A673 (cell line): ENCODE measurements around the gene QRICH2.

Source experiments
- EZH2 ChIP-seq: fragments of 200-600 bp; sonication (generic); IDR thresholded peaks from 2 replicates; pipeline ENCODE4 v1.6.1; 2017; ENCODE audit warnings: borderline replicate concordance, low read depth, mild to moderate bottlenecking, mixed read lengths, antibody characterized with exemption, low read length; ENCODE audit not compliant: poor library complexity, severe bottlenecking
- TF ChIP-seq, protein P1 (sequence below): fragments of 300-800, 200-600 bp; sonication (generic); conservative IDR thresholded peaks from 2 replicates; pipeline ENCODE4 v1.5.1; 2017; ENCODE audit warnings: low read depth, mild to moderate bottlenecking, antibody characterized with exemption, low read length, moderate library complexity, mixed read lengths

DNA sequence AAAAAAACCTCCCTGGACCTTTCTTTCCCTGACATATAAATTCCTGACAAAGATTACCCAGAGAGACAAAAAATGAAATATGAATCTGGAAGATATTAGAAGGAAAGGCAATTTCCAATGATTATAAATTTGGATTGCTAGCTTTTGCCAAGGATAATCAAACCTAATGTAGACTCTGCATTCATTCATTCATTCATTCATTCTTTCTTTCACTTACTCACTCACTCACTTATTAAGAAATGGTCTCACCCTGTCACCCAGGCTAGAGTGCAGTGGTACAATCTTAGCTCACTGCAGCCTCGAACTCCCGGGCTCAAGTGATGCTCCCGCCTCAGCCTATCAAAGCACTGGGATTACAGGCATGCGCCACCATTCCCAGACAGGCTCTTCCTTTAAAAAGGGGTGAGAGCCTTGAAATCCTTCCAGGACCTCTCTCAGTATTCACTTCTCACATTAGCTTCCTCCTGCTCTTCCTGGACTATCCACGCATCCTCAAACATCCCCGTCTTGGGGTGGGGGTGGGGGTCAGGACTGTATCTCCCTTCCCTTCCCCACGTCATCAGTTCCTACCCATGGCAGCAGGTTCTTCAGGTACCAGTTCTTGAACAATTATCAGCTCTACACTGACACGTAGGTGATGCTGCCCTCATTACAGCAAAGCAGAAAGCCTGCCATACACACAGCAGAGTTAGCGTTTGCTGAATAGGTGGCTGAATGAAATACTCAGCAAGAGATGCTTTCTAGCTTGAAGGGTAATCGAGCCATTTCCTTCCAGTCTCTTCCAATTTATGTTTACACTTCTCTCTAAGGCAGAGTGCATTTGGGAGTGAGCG lies 25.8 kb upstream of the QRICH2 start:
- TF ChIP-seq, protein P1, sequence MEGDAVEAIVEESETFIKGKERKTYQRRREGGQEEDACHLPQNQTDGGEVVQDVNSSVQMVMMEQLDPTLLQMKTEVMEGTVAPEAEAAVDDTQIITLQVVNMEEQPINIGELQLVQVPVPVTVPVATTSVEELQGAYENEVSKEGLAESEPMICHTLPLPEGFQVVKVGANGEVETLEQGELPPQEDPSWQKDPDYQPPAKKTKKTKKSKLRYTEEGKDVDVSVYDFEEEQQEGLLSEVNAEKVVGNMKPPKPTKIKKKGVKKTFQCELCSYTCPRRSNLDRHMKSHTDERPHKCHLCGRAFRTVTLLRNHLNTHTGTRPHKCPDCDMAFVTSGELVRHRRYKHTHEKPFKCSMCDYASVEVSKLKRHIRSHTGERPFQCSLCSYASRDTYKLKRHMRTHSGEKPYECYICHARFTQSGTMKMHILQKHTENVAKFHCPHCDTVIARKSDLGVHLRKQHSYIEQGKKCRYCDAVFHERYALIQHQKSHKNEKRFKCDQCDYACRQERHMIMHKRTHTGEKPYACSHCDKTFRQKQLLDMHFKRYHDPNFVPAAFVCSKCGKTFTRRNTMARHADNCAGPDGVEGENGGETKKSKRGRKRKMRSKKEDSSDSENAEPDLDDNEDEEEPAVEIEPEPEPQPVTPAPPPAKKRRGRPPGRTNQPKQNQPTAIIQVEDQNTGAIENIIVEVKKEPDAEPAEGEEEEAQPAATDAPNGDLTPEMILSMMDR, result no peak
- TF ChIP-seq EZH2, result no peak
